ENCODE results near the gene PRSS22.

The PRSS22 gene

GRCh38 chr16:2845116-2845515 is 12.9 kb downstream of the PRSS22 start:
- H3K27ac ChIP-seq = no peak overlapping the region
- no peak for TF ChIP-seq CTCF (conservative IDR thresholded peaks at IDR 0.05)

- TF ChIP-seq CTCF (conservative IDR thresholded peaks at IDR 0.05) = no peak
- H3K27ac ChIP-seq = no peak overlapping the region
Observed at GRCh38 chr16:2843526-2843925, 14.4 kb downstream of the PRSS22 start.

GRCh38 chr16:2842340-2843000 is 15.5 kb downstream of the PRSS22 start:
- no peak overlapping the region for H3K27ac ChIP-seq
- no peak for TF ChIP-seq CTCF (conservative IDR thresholded peaks at IDR 0.05)

- no peak overlapping the region for H3K27ac ChIP-seq
- TF ChIP-seq CTCF (conservative IDR thresholded peaks at IDR 0.05) = no peak
Observed at GRCh38 chr16:2841606-2842339, 16.2 kb downstream of the PRSS22 start.

GRCh38 chr16:2840914-2841313 is 17.1 kb downstream of the PRSS22 start:
- no peak for TF ChIP-seq CTCF (conservative IDR thresholded peaks at IDR 0.05)
- no peak overlapping the region for H3K27ac ChIP-seq

- no peak overlapping the region for H3K27ac ChIP-seq
- no peak for TF ChIP-seq CTCF (conservative IDR thresholded peaks at IDR 0.05)
Observed at GRCh38 chr16:2839650-2840450, 18.1 kb downstream of the PRSS22 start.

- H3K27ac ChIP-seq = no peak overlapping the region
- peak; percentile 50 for TF ChIP-seq CTCF (conservative IDR thresholded peaks at IDR 0.05)
Observed at GRCh38 chr16:2838928-2839327, 19.0 kb downstream of the PRSS22 start.
